Measurements from ENCODE around the gene ALLC. TPM values are rescaled to one million over a fixed set of nuclear protein-coding genes. Genes with fewer than 3 reads are reported as not detected.

The ALLC gene
- total and polyA plus RNA-seq, 2 experiments from 2014 or later: not detected

DNA sequence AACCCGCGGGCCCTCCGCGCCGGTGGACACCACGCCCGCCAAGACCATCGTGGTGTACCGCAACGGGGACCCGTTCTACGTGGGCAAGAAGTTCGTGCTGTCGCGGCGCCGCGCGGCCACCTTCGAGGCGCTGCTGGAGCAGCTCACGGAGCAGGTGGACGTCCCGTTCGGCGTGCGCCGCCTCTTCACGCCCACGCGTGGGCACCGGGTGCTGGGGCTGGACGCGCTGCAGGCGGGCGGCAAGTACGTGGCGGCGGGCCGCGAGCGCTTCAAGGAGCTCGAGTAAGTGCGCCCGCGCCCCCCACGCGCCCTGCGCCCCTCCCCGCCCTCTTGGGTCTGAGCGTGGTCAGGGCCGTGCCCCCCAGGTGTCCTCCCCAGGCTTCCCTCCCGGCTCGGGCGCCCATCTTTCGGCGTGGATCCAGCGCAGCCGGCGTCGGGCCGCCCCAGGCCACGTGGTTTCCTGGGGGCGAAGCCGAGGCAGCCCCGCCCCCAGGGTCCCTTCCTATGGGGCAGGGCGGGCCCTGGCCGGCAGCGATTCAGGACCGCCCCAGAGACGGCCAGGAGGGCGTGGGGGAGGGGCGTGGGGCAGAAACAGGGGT is 45.9 kb downstream of the ALLC start:
- no peaks in the 10 kb centered on the region for H4K20me1 ChIP-seq (replicated peaks; ENCODE audit: insufficient read depth)
- Mint-ChIP-seq H3K9me3 (peaks cover 65% of the 10 kb centered on the region), H3K27me3 (ENCODE audit: insufficient read depth, low read depth, poor library complexity) (peaks cover 9% of the 10 kb centered on the region), H3K27ac (no peak overlapping the region), H3K36me3 (ENCODE audit: low read depth) (peaks cover 6% of the 10 kb centered on the region), H3K4me3 (no peak overlapping the region), H3K4me1 (peaks cover 3% of the 10 kb centered on the region; the same call in 1 of the 3 replicates)
- peak overlapping the region; percentile 72; the same call in 1 of the 2 replicates for H2AFZ ChIP-seq
- TF ChIP-seq ZNF114 (CRISPR knock-in tag; IDR thresholded peaks at IDR 0.05) (no peak), EZH2 (IDR thresholded peaks at IDR 0.05; ENCODE audit: low read depth, unreplicated experiment) (no peak), JUNB (IDR thresholded peaks at IDR 0.05; ENCODE audit: unreplicated experiment) (no peak), ZNF331 (CRISPR knock-in tag; IDR thresholded peaks at IDR 0.05; ENCODE audit: low read depth) (no peak), POLR2AphosphoS5 (IDR thresholded peaks at IDR 0.05; ENCODE audit: low read depth) (no peak), STAT1 (IDR thresholded peaks at IDR 0.05; ENCODE audit: unreplicated experiment) (no peak)
- TF ChIP-seq, protein P1, sequence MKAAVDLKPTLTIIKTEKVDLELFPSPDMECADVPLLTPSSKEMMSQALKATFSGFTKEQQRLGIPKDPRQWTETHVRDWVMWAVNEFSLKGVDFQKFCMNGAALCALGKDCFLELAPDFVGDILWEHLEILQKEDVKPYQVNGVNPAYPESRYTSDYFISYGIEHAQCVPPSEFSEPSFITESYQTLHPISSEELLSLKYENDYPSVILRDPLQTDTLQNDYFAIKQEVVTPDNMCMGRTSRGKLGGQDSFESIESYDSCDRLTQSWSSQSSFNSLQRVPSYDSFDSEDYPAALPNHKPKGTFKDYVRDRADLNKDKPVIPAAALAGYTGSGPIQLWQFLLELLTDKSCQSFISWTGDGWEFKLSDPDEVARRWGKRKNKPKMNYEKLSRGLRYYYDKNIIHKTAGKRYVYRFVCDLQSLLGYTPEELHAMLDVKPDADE (IDR thresholded peaks at IDR 0.05): no peak
- no peak overlapping the region for H3K27ac ChIP-seq (ENCODE audit: low read depth)
- no peaks in the 10 kb centered on the region for H3F3A ChIP-seq (replicated peaks; ENCODE audit: low read depth)
- no peaks in the 10 kb centered on the region for H3K79me2 ChIP-seq (replicated peaks; ENCODE audit: insufficient read depth)
- ATAC-seq (no peak), DNase-seq (ENCODE audit: low spot score) (peak; percentile 38)
- peaks cover 4% of the 10 kb centered on the region for H3K4me1 ChIP-seq (ENCODE audit: insufficient read depth)
- peaks cover 32% of the 10 kb centered on the region for H3K27me3 ChIP-seq (ENCODE audit: insufficient read depth)
- peak overlapping the region; percentile 76; the same call in 1 of the 2 replicates for H3K4me2 ChIP-seq
- no peaks in the 10 kb centered on the region for H3K36me3 ChIP-seq (ENCODE audit: insufficient read depth)
- peak overlapping the region; percentile 54 for H3K4me3 ChIP-seq
- no peaks in the 10 kb centered on the region for H3K9me2 ChIP-seq (ENCODE audit: insufficient read depth)

DNA sequence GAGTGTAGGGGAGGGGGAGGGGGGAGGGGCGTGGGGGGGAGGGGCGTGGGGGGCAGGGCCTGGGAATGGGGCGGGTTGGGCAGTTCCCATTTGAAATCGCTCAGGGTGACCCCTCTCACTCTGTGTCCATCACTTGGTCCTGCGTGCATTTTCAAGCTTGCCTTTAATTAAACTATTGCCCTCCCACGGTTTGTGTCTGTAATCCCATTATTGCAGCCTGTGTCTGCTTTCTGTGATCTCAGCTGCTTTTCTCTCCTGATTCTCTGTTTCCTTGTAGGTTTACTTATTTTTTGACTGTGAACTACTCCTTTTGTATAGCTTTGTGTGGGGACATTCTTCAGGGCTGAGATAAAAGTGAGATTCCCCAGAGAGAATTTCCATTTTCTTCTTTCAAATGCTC is 46.7 kb downstream of the ALLC start:
- Histone ChIP-seq H3K36me3 (ENCODE audit: insufficient read depth) (no peaks in the 10 kb centered on the region), H2AFZ (no peak overlapping the region), H3K4me1 (ENCODE audit: insufficient read depth) (peaks cover 4% of the 10 kb centered on the region), H3K79me2 (replicated peaks; ENCODE audit: insufficient read depth) (no peaks in the 10 kb centered on the region), H3K4me3 (no peak overlapping the region), H3F3A (replicated peaks; ENCODE audit: low read depth) (no peaks in the 10 kb centered on the region), H3K27me3 (ENCODE audit: insufficient read depth) (peaks cover 32% of the 10 kb centered on the region), H3K4me2 (no peak overlapping the region), H3K27ac (ENCODE audit: low read depth) (peak overlapping the region; percentile 24; the same call in 1 of the 2 replicates), H3K9me2 (ENCODE audit: insufficient read depth) (no peaks in the 10 kb centered on the region), H4K20me1 (replicated peaks; ENCODE audit: insufficient read depth) (no peaks in the 10 kb centered on the region)
- Mint-ChIP-seq H3K27ac (no peak overlapping the region), H3K4me3 (no peak overlapping the region), H3K4me1 (peaks cover 3% of the 10 kb centered on the region; the same call in 1 of the 3 replicates), H3K36me3 (ENCODE audit: low read depth) (peaks cover 6% of the 10 kb centered on the region), H3K9me3 (peaks cover 58% of the 10 kb centered on the region), H3K27me3 (ENCODE audit: insufficient read depth, low read depth, poor library complexity) (peaks cover 9% of the 10 kb centered on the region)
- DNase-seq (ENCODE audit: low spot score): peak; percentile 3
- no peak for ATAC-seq
- TF ChIP-seq, protein P2, sequence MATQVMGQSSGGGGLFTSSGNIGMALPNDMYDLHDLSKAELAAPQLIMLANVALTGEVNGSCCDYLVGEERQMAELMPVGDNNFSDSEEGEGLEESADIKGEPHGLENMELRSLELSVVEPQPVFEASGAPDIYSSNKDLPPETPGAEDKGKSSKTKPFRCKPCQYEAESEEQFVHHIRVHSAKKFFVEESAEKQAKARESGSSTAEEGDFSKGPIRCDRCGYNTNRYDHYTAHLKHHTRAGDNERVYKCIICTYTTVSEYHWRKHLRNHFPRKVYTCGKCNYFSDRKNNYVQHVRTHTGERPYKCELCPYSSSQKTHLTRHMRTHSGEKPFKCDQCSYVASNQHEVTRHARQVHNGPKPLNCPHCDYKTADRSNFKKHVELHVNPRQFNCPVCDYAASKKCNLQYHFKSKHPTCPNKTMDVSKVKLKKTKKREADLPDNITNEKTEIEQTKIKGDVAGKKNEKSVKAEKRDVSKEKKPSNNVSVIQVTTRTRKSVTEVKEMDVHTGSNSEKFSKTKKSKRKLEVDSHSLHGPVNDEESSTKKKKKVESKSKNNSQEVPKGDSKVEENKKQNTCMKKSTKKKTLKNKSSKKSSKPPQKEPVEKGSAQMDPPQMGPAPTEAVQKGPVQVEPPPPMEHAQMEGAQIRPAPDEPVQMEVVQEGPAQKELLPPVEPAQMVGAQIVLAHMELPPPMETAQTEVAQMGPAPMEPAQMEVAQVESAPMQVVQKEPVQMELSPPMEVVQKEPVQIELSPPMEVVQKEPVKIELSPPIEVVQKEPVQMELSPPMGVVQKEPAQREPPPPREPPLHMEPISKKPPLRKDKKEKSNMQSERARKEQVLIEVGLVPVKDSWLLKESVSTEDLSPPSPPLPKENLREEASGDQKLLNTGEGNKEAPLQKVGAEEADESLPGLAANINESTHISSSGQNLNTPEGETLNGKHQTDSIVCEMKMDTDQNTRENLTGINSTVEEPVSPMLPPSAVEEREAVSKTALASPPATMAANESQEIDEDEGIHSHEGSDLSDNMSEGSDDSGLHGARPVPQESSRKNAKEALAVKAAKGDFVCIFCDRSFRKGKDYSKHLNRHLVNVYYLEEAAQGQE (IDR thresholded peaks at IDR 0.05; ENCODE audit: unreplicated experiment): no peak
- TF ChIP-seq, protein P3, sequence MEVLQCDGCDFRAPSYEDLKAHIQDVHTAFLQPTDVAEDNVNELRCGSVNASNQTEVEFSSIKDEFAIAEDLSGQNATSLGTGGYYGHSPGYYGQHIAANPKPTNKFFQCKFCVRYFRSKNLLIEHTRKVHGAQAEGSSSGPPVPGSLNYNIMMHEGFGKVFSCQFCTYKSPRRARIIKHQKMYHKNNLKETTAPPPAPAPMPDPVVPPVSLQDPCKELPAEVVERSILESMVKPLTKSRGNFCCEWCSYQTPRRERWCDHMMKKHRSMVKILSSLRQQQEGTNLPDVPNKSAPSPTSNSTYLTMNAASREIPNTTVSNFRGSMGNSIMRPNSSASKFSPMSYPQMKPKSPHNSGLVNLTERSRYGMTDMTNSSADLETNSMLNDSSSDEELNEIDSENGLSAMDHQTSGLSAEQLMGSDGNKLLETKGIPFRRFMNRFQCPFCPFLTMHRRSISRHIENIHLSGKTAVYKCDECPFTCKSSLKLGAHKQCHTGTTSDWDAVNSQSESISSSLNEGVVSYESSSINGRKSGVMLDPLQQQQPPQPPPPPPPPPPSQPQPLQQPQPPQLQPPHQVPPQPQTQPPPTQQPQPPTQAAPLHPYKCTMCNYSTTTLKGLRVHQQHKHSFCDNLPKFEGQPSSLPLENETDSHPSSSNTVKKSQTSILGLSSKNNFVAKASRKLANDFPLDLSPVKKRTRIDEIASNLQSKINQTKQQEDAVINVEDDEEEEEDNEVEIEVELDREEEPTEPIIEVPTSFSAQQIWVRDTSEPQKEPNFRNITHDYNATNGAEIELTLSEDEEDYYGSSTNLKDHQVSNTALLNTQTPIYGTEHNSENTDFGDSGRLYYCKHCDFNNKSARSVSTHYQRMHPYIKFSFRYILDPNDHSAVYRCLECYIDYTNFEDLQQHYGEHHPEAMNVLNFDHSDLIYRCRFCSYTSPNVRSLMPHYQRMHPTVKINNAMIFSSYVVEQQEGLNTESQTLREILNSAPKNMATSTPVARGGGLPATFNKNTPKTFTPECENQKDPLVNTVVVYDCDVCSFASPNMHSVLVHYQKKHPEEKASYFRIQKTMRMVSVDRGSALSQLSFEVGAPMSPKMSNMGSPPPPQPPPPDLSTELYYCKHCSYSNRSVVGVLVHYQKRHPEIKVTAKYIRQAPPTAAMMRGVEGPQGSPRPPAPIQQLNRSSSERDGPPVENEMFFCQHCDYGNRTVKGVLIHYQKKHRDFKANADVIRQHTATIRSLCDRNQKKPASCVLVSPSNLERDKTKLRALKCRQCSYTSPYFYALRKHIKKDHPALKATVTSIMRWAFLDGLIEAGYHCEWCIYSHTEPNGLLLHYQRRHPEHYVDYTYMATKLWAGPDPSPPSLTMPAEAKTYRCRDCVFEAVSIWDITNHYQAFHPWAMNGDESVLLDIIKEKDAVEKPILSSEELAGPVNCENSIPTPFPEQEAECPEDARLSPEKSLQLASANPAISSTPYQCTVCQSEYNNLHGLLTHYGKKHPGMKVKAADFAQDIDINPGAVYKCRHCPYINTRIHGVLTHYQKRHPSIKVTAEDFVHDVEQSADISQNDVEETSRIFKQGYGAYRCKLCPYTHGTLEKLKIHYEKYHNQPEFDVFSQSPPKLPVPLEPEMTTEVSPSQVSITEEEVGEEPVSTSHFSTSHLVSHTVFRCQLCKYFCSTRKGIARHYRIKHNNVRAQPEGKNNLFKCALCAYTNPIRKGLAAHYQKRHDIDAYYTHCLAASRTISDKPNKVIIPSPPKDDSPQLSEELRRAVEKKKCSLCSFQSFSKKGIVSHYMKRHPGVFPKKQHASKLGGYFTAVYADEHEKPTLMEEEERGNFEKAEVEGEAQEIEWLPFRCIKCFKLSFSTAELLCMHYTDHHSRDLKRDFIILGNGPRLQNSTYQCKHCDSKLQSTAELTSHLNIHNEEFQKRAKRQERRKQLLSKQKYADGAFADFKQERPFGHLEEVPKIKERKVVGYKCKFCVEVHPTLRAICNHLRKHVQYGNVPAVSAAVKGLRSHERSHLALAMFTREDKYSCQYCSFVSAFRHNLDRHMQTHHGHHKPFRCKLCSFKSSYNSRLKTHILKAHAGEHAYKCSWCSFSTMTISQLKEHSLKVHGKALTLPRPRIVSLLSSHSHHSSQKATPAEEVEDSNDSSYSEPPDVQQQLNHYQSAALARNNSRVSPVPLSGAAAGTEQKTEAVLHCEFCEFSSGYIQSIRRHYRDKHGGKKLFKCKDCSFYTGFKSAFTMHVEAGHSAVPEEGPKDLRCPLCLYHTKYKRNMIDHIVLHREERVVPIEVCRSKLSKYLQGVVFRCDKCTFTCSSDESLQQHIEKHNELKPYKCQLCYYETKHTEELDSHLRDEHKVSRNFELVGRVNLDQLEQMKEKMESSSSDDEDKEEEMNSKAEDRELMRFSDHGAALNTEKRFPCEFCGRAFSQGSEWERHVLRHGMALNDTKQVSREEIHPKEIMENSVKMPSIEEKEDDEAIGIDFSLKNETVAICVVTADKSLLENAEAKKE (CRISPR knock-in tag; IDR thresholded peaks at IDR 0.05): no peak
- no peak for TF ChIP-seq JUNB (IDR thresholded peaks at IDR 0.05; ENCODE audit: unreplicated experiment)

Data from GM23338 (cell line).